Neutrophil (primary cell): ENCODE data around the gene PPARG.

Source experiments
- H3K27ac ChIP-seq: fragments of 200-600 bp; sonication (generic); 2 replicates; pipeline ENCODE4 v1.5.1; 2016; ENCODE audit warnings: mild to moderate bottlenecking, moderate library complexity
- H3K27me3 ChIP-seq: fragments of 200-600 bp; sonication (generic); 2 replicates; pipeline ENCODE4 v1.6.0; 2016; ENCODE audit warnings: mild to moderate bottlenecking
- H3K36me3 ChIP-seq: fragments of 200-600 bp; sonication (generic); 2 replicates; pipeline ENCODE4 v1.5.1; 2017
- H3K4me1 ChIP-seq, 2 experiments: fragments of 200-600 bp in 1 of 2; sonication (generic) in 1 of 2; 1 replicate in 1 of 2; 2 replicates in 1 of 2; pipeline versions ENCODE4 v1.5.1 to v1.6.1; 2013 to 2016; ENCODE audit warnings: low read depth in 1 of 2, low read length in 1 of 2, mild to moderate bottlenecking in 1 of 2, moderate library complexity in 1 of 2; ENCODE audit not compliant: control insufficient read depth in 1 of 2, insufficient read depth in 1 of 2
- H3K4me3 ChIP-seq, 2 experiments: fragments of 200-600 bp in 1 of 2; sonication (generic) in 1 of 2; 1 replicate in 1 of 2; 2 replicates in 1 of 2; pipeline ENCODE4 v1.5.1; 2013 to 2016; ENCODE audit warnings: low read depth in 1 of 2, low read length in 1 of 2, mild to moderate bottlenecking in 1 of 2, moderate library complexity in 1 of 2
- H3K9me3 ChIP-seq: fragments of 200-600 bp; sonication (generic); 2 replicates; pipeline ENCODE4 v1.5.1; 2016
- CTCF ChIP-seq: fragments of 200-600 bp; sonication (generic); IDR thresholded peaks from 2 replicates; pipeline ENCODE4 v1.5.1; 2016; ENCODE audit warnings: antibody characterized with exemption

Gene PPARG

GRCh38 chr3:12483872-12484197, 195.0 kb downstream of the PPARG start:
- Histone ChIP-seq H3K9me3 (no peaks in the 10 kb centered on the region), H3K36me3 (no peaks in the 10 kb centered on the region), H3K27me3 (no peaks in the 10 kb centered on the region), H3K4me3 (peak overlapping the region; percentile 87 to 97), H3K27ac (peak overlapping the region; percentile 65), H3K4me1 (peaks cover 45 to 53% of the 10 kb centered on the region in 2 experiments)
- TF ChIP-seq CTCF: no peak
